22Rv1 (cell line): Measurements from ENCODE around the gene BTBD9.

Experiments used
- CTCF ChIP-seq: fragments of 450-650 bp; IDR thresholded peaks from 2 replicates; pipeline ENCODE4 v1.5.1; 2017; ENCODE audit warnings: mild to moderate bottlenecking
- ZFX ChIP-seq: fragments of 450-650 bp; IDR thresholded peaks from 2 replicates; pipeline ENCODE4 v1.6.1; 2017; ENCODE audit warnings: antibody characterized with exemption, borderline replicate concordance

- TF ChIP-seq CTCF (no peak), ZFX (no peak)
These were observed 290.5 kb downstream of the BTBD9 start for GRCh38 chr6:38349221-38349620.
